ENCODE data around the gene MXD1.

DNA sequence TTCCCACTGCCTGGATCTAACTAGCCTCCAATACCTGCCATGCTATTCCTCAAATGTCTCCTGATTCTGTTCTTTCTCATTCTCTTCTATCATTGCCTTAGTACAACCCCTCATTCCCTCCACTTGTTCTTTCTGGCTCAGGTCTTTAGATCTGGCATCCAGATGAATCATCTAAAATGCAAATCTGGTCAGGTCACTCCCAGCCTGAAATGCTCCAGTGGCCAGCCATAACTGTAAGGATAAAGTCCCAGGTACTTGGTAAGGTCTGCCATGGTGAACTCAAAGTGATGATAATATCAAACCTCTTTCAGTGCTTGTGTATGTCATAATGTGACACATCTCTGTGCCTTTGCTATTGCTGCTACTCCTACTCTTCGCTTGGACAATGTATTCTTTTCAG lies 24.0 kb upstream of the MXD1 start:
- no peak for TF ChIP-seq POLR2A (IDR thresholded peaks at IDR 0.05)
- TF ChIP-seq, protein P1, sequence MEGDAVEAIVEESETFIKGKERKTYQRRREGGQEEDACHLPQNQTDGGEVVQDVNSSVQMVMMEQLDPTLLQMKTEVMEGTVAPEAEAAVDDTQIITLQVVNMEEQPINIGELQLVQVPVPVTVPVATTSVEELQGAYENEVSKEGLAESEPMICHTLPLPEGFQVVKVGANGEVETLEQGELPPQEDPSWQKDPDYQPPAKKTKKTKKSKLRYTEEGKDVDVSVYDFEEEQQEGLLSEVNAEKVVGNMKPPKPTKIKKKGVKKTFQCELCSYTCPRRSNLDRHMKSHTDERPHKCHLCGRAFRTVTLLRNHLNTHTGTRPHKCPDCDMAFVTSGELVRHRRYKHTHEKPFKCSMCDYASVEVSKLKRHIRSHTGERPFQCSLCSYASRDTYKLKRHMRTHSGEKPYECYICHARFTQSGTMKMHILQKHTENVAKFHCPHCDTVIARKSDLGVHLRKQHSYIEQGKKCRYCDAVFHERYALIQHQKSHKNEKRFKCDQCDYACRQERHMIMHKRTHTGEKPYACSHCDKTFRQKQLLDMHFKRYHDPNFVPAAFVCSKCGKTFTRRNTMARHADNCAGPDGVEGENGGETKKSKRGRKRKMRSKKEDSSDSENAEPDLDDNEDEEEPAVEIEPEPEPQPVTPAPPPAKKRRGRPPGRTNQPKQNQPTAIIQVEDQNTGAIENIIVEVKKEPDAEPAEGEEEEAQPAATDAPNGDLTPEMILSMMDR (IDR thresholded peaks at IDR 0.05): no peak
- TF ChIP-seq POLR2AphosphoS5 (IDR thresholded peaks at IDR 0.05): no peak
